ENCODE measurements around the gene HDAC4.

Gene HDAC4

DNA sequence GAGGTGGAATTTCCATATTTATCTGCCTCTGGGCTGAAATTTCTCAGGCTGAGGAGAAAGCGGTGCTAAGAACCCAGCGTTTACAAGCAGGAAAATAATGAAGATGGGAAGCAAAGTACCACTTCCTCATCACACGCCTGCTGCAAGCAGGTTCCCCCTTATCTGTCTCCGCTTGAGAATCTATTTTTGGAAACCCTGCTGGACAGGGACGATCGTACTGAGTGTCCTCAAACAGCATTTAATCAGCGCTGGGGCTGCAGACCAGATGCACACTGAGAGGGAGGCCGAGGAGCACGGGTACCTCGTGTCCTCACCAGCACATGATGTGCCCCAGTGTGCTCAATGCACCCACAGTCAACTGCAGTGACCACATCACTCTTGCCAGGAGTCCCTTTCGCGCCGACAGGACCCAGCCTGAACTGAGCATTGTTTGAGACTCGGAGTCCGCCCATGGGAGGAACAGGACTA is 160.4 kb downstream of the HDAC4 start:
- H3K36me3 ChIP-seq (ENCODE audit: insufficient read depth, low read length), result no peaks in the 10 kb centered on the region

DNA sequence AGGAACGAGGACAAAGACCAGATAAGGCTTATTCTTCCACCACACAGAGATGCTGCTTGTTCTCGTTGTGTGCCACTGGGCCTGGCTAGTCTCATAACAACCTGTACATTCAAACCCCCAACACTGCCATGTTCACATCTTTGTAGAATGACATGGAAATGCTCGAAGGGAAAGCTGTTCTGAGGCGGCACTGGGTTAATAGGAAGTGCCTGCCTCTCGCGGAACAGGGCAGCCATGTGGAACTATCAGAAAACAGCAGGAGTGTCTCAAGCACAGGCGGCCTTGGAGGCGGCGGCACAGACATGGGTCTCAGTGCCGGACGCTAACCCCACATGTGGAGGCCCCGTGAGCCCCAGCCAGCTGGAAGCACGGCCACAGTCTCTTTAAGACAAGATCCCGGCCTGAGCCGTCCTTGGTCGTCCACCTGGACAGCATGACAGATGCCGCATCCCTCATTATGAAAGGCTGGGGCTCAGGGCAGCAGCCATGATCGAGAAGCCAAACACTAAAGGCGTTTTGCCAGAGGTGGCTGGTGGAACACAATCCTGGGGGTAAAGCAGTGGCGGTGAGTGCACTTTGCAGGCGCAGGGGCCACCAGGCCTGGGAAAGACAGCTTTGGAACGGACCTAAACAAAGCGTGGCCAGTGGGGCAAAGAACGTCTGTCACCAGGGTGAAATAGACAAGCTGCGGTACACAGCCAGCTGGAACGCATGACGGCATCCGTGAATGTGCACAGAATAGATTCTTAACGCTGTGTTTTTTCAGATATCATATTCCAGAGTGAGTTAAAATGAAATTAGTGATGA is 161.0 kb downstream of the HDAC4 start:
- Histone ChIP-seq H3K36me3 (ENCODE audit: insufficient read depth, low read length) (no peaks in the 10 kb centered on the region), H3K4me1 (ENCODE audit: insufficient read depth, low read length) (no peaks in the 10 kb centered on the region), H3K9ac (ENCODE audit: low read depth, low read length) (no peak overlapping the region), H3K9me3 (ENCODE audit: control insufficient read depth, insufficient read depth, low read length) (no peaks in the 10 kb centered on the region)

More for the DNA sequence above, 160.4 kb downstream of the HDAC4 start:
- H3K9me3 ChIP-seq (ENCODE audit: control insufficient read depth, insufficient read depth, low read length), result no peaks in the 10 kb centered on the region
- no peaks in the 10 kb centered on the region for H3K4me1 ChIP-seq (ENCODE audit: insufficient read depth, low read length)
- no peak overlapping the region for H3K9ac ChIP-seq (ENCODE audit: low read depth, low read length)

DNA sequence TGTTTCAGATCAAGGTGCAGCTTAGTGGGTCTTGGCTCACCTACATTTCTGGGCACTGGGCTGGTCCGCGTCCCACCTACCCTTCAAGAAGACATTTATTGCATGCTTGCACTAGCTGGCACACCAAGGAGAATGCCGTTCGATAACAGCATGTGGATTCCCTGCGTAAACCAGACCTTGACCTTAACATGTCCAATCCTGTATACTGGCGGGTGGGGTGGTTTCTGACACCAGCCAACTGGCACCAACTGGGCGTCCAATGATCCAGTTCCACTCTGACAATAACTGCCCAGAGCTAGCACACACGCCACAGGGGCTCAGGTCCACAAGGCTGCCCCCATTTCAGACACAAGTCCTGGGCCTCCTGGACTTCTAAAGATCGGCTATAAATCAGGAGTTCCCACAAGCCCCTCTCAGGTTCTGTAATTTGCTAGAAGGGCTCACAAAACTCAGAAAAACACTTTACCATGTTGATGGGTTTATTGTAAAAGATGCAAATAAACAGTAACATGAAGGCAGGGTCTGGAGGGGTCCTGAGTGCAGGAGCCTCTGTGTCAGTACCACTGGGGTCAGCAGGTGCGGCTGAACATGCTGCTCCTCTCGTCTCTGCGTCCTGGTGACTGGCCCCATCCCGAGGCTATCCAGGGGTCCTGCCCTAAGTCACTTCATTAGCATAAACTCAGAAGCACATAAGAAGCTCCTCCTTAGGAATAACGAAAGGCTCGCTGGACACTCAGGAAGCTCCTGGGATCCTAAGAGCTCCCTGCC is 161.8 kb downstream of the HDAC4 start:
- Histone ChIP-seq H3K4me1 (ENCODE audit: insufficient read depth, low read length) (no peaks in the 10 kb centered on the region), H3K36me3 (ENCODE audit: insufficient read depth, low read length) (no peaks in the 10 kb centered on the region), H3K9ac (ENCODE audit: low read depth, low read length) (no peak overlapping the region), H3K9me3 (ENCODE audit: control insufficient read depth, insufficient read depth, low read length) (no peaks in the 10 kb centered on the region)

DNA sequence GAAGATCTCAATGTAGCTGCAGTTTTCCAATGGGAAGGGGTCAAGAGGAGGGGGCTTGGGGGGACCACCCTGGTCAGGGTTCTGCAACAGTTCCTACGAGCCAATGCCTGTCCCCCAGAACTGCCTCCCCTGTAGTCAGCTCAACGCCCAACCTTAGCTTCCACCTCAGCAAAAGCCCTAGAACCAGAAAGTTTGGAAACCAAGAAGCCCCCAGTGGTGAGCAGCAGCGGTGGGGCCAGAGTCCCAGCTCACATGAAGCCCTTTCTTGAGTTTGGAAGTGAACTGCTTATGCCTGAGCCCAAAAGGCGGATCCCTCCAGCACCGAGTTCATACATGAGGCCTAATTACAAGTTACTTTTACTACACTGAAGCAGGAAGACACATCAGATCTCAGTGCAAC is 162.4 kb downstream of the HDAC4 start:
- no peaks in the 10 kb centered on the region for H3K9me3 ChIP-seq (ENCODE audit: control insufficient read depth, insufficient read depth, low read length)
- no peaks in the 10 kb centered on the region for H3K4me1 ChIP-seq (ENCODE audit: insufficient read depth, low read length)
- H3K9ac ChIP-seq (ENCODE audit: low read depth, low read length), result no peak overlapping the region
- no peaks in the 10 kb centered on the region for H3K36me3 ChIP-seq (ENCODE audit: insufficient read depth, low read length)

DNA sequence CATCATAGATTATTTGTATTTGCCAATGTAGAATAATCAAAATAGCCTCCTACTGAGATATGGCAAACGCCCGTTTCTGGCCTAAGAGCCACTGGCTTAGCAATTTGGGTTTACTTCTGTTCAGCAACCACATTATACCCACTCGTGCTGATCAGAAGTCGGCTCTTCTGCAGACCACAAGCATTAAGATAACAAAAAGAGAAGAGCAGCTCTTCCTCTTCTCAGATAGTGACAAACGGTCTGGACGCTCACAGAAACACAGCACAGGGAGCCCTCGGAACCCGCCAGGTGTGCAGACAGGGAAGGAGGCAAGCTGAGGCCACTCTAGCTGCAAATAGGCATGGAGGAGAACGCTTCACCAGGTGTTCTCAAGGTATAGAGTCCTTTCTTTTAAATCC is 164.0 kb downstream of the HDAC4 start:
- no peaks in the 10 kb centered on the region for H3K36me3 ChIP-seq (ENCODE audit: insufficient read depth, low read length)
- no peaks in the 10 kb centered on the region for H3K4me1 ChIP-seq (ENCODE audit: insufficient read depth, low read length)
- H3K9me3 ChIP-seq (ENCODE audit: control insufficient read depth, insufficient read depth, low read length), result no peaks in the 10 kb centered on the region
- H3K9ac ChIP-seq (ENCODE audit: low read depth, low read length), result no peak overlapping the region

DNA sequence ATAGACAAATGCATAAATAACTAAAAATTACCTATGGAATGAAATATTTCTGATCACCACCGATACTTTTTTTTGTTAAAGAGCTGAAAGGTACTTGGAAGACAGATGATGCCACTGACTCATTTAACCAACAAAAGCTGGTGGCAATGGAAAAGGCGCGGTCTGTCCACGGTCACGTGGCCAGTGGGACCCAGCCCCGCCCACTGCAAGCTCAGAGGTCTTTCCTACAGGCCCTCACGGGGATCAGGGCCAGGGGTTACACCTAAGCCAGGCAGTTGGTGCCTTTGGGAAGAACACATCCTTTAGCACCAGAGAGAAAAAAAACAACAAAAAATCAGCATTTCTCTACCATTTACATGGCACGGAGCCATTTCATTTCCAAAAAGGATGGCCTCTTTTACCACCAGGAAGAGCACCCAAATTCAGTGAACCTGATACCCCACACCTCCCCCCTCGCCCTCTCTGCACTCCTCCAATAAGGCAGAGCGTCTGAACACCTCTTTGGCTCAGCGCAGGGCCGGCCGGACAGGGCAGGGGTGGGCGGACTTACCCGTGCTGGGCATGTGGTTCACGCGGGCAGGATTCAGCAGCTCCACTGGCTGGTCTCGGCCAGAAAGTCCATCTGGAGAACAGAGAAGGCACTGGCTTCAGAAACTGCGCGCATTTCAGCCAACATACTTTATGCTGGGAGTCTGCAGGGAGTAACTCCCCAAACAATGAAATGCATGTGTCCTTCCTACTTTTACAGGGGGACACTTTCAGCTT is 164.6 kb downstream of the HDAC4 start:
- Histone ChIP-seq H3K9me3 (ENCODE audit: control insufficient read depth, insufficient read depth, low read length) (no peaks in the 10 kb centered on the region), H3K9ac (ENCODE audit: low read depth, low read length) (no peak overlapping the region), H3K4me1 (ENCODE audit: insufficient read depth, low read length) (no peaks in the 10 kb centered on the region), H3K36me3 (ENCODE audit: insufficient read depth, low read length) (no peaks in the 10 kb centered on the region)

DNA sequence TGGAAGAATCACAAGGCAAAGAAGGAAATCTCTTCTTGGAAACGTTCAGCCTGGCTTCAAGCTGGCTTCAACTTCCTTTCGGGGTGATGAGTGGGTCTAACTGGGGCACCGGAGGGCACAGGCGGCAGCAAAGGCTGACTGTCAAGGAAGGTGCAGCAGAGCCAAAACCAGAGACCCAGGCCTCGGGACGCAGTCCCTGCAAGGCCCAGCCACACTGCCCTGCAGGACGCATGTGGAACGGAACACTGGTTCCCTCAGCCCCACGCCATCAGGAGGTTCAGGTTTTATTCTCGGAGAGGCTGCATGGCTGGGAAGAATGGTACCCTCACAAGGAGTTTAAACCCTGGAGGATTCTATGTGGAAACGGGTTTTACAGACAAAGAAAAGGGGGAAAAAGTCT is 165.5 kb downstream of the HDAC4 start:
- Histone ChIP-seq H3K9ac (ENCODE audit: low read depth, low read length) (no peak overlapping the region), H3K9me3 (ENCODE audit: control insufficient read depth, insufficient read depth, low read length) (no peaks in the 10 kb centered on the region), H3K4me1 (ENCODE audit: insufficient read depth, low read length) (no peaks in the 10 kb centered on the region), H3K36me3 (ENCODE audit: insufficient read depth, low read length) (no peaks in the 10 kb centered on the region)

DNA sequence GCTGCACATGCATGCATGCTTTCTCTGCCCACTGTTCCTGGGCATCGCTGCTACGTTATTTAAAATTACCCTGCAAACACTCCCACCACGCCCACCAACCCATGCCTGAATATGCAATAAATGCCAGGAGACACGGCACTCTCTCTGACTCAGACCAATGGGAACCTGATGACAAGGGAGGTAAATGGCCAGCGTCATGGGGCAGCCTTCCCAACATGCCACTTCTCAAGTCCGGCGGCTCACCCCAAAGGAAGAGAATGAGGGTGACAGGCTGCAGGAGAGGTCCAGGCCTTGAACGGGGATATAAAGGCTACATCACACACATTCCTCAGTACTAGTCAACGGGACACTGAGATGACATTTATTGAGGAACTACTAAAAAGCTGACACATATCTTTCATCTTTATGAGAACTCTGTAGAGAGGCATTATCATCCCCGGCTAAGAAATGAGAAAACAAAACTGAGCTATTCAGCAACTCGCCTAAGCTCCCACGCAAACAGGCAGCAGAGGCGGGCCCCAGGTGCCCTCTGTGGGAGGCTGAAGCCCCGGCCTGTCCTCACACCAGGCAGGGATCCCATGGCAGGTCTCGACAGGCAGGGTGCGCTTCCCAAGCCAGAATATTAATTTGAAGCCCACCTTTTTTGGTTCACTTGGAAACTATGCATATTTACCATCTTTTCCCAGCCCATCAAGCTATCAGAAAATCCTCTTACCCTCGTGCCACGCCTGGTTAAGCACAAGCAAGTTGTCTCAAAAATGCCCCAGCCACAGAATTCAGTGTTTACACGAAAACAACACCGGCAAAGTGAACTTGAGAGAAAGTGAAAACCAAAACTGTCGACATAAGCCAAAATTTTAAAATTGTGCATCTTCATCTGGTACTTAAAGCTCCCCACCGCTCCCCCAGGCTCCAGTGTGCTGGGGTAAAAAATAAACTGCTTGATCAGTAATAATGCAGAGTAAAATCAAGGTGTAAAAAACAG is 166.3 kb downstream of the HDAC4 start:
- no peaks in the 10 kb centered on the region for H3K4me1 ChIP-seq (ENCODE audit: insufficient read depth, low read length)
- no peaks in the 10 kb centered on the region for H3K36me3 ChIP-seq (ENCODE audit: insufficient read depth, low read length)
- no peak overlapping the region for H3K9ac ChIP-seq (ENCODE audit: low read depth, low read length)
- no peaks in the 10 kb centered on the region for H3K9me3 ChIP-seq (ENCODE audit: control insufficient read depth, insufficient read depth, low read length)

DNA sequence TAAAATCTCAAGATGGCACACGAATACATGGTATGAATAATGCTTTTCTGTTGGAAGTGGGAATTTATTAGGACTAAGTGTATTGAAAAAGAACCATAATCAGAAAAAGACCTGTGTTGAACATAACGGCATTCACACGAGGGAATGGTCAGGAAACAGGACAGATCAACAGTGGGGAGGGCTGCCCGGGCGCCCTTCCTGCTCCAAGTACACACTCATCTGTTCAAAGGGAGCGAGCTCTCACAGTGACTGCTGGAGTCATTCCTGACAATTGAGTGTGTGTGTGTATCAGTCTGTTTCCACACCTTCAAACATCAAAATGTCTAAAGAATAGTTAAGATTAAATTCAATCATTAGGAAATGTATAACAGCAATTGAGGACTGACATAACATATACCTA is 167.2 kb downstream of the HDAC4 start:
- Histone ChIP-seq H3K4me1 (ENCODE audit: insufficient read depth, low read length) (no peaks in the 10 kb centered on the region), H3K9ac (ENCODE audit: low read depth, low read length) (no peak overlapping the region), H3K36me3 (ENCODE audit: insufficient read depth, low read length) (no peaks in the 10 kb centered on the region), H3K9me3 (ENCODE audit: control insufficient read depth, insufficient read depth, low read length) (no peaks in the 10 kb centered on the region)

DNA sequence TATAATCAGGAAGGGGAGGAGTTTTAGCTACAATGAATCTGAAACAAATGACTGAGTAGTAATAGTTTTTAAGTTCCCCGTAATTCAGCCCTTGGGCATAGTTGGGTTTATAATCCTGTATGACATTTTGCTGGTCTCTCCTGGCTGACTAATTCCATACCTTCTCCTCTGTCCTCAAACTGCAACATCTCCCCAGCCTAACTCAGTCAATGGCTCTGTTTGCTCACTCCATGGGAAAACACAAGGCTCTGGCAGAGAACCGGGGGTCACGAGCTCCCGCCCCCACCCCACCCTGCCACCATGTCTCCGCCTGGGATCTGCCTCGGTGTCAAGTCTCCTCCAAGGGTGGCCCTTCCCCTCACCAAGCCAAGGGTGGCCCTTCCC is 168.6 kb downstream of the HDAC4 start:
- no peak overlapping the region for H3K9ac ChIP-seq (ENCODE audit: low read depth, low read length)

DNA sequence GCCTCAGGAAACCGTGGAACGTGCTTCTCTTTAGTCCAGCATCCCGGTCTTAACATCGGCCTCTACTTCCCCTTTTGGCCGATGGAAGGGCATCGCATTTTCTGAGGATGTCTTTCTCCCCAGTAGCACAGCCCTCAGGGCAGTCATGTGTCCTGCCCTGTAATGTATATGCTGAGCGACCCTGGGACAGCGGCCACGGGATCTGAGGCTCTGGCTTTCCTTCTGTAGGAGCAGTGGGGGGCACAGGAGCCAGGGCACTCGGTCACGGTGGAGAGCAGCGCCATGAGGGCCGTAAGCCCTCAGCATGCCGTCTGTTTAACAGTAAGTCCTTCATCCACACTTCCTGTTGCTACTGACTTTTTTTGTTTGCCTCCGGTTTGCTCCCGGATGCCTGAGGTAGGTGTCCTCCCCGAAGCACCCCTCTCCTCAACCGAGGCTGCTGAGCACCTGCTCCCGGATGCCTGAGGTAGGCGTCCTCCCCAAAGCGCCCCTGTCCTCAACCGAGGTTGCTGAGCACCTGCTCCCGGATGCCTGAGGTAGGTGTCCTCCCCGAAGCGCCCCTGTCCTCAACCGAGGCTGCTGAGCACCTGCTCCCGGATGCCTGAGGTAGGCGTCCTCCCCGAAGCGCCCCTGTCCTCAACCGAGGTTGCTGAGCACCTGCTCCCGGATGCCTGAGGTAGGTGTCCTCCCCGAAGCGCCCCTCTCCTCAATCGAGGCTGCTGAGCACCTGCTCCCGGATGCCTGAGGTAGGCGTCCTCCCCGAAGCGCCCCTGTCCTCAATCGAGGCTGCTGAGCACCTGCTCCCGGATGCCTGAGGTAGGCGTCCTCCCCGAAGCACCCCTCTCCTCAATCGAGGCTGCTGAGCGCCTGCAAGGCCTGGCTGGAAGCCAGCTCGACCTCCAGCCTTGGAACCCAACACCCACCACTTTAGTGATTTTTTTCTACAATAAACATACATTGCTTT is 169.3 kb downstream of the HDAC4 start:
- no peak overlapping the region for H3K9ac ChIP-seq (ENCODE audit: low read depth, low read length)
- no peaks in the 10 kb centered on the region for H3K9me3 ChIP-seq (ENCODE audit: control insufficient read depth, insufficient read depth, low read length)
- no peaks in the 10 kb centered on the region for H3K4me1 ChIP-seq (ENCODE audit: insufficient read depth, low read length)
- no peaks in the 10 kb centered on the region for H3K36me3 ChIP-seq (ENCODE audit: insufficient read depth, low read length)

More for the DNA sequence above, 168.6 kb downstream of the HDAC4 start:
- no peaks in the 10 kb centered on the region for H3K4me1 ChIP-seq (ENCODE audit: insufficient read depth, low read length)
- H3K9me3 ChIP-seq (ENCODE audit: control insufficient read depth, insufficient read depth, low read length), result no peaks in the 10 kb centered on the region
- no peaks in the 10 kb centered on the region for H3K36me3 ChIP-seq (ENCODE audit: insufficient read depth, low read length)

DNA sequence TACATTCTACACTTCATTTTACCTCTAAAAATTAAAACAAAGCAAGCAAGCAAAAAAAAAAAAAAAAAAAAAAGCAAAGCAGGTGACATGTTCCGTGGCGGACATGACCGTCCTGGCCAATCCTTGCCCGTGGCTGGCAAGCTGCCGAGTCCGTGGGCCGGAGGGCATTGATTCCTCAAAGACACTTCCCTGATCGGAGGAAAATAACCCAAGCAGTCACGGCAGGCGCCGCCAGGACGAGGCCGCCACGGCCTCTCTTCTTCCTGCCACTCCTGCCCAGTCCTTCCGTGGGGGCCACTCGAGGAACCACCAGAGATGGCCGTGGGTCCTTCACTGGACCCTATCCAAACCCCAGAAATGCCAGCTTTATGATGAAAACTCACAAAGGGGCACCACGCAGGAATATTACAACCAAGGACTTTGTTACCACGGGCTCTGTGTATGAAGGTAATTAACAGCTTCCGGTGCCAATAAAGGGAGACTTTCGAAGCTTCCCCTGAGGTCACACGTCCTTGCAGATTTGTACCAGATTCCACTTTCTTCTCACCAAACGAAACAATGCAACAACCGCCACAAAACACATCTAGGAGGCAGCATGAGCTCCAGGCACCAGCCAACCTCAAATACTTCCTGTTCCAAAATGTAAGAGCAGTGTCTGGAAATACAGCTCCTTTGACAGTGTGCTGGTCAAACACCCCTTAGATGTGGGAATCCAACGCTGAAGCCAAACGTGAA is 170.3 kb downstream of the HDAC4 start:
- Histone ChIP-seq H3K4me1 (ENCODE audit: insufficient read depth, low read length) (peaks cover 3% of the 10 kb centered on the region; the same call in 1 of the 2 replicates), H3K9me3 (ENCODE audit: control insufficient read depth, insufficient read depth, low read length) (no peaks in the 10 kb centered on the region), H3K36me3 (ENCODE audit: insufficient read depth, low read length) (no peaks in the 10 kb centered on the region), H3K9ac (ENCODE audit: low read depth, low read length) (no peak overlapping the region)
